HL-60 (cell line): Measurements from ENCODE around the gene FBXL15.

Source experiments
- DNase-seq, 2 experiments: peaks; one replicate each; pipeline ENCODE4 v3.0.0-alpha.2; 2010 to 2020; ENCODE audit warnings: low read depth in 1 of 2, low spot score in 1 of 2
- H3K27ac ChIP-seq: fragments of 250-450 bp; sonication (Bioruptor Pico); replicated peaks from 2 replicates; pipeline ENCODE4 v1.5.1; 2020; ENCODE audit warnings: mild to moderate bottlenecking, moderate library complexity
- H3K27me3 ChIP-seq: fragments of 250-450 bp; sonication (Bioruptor Pico); 2 replicates; pipeline ENCODE4 v1.5.1; 2021; ENCODE audit warnings: mild to moderate bottlenecking, moderate library complexity; ENCODE audit not compliant: insufficient read depth, poor library complexity, severe bottlenecking
- H3K4me3 ChIP-seq: replicated peaks from 2 replicates; pipeline ENCODE4 v1.5.1; 2011; ENCODE audit warnings: mild to moderate bottlenecking, control low read depth, low read length; ENCODE audit not compliant: insufficient read depth
- CTCF ChIP-seq: IDR thresholded peaks from one replicate; pipeline ENCODE4 v1.5.1; 2011; ENCODE audit warnings: low read length, control low read depth, inconsistent platforms; ENCODE audit not compliant: insufficient read depth
- GABPA ChIP-seq: IDR thresholded peaks from 2 replicates; pipeline ENCODE4 v1.6.1; 2012; ENCODE audit warnings: low read depth
- POLR2AphosphoS5 ChIP-seq: IDR thresholded peaks from 2 replicates; pipeline ENCODE4 v1.6.1; 2012; ENCODE audit warnings: low read depth
- REST ChIP-seq: IDR thresholded peaks from 2 replicates; pipeline ENCODE4 v1.6.1; 2012; ENCODE audit warnings: low read depth; ENCODE audit not compliant: insufficient replicate concordance
- SPI1 ChIP-seq: IDR thresholded peaks from 2 replicates; pipeline ENCODE4 v1.6.1; 2012; ENCODE audit warnings: low read depth, mild to moderate bottlenecking, borderline replicate concordance

Gene FBXL15

GRCh38 chr10:102421507-102421756, 796 bp downstream of the FBXL15 start:
- Histone ChIP-seq H3K4me3 (peak overlapping the region; percentile 99), H3K27ac (peak overlapping the region; percentile 82), H3K27me3 (peaks cover 8% of the 10 kb centered on the region)
- TF ChIP-seq REST (no peak), SPI1 (no peak), POLR2AphosphoS5 (no peak)
- peak in 1 of 2 experiments; percentile 18 for DNase-seq

- TF ChIP-seq POLR2AphosphoS5 (peak; percentile 38), SPI1 (no peak), GABPA (no peak; the same call in 1 of the 2 replicates)
- DNase-seq, result peak; percentile 35 to 36
- Histone ChIP-seq H3K4me3 (peak overlapping the region; percentile 99), H3K27me3 (peaks cover 8% of the 10 kb centered on the region), H3K27ac (peak overlapping the region; percentile 82)
These were observed 1.3 kb downstream of the FBXL15 start for GRCh38 chr10:102421757-102422512.

GRCh38 chr10:102422545-102423129, 2.0 kb downstream of the FBXL15 start:
- peak; percentile 56 for TF ChIP-seq REST
- peak; percentile 66 for TF ChIP-seq POLR2AphosphoS5
- no peak for TF ChIP-seq SPI1
- TF ChIP-seq CTCF, result peak; percentile 84
- no peak for TF ChIP-seq GABPA
- Histone ChIP-seq H3K4me3 (peak overlapping the region; percentile 99), H3K27ac (peak overlapping the region; percentile 82), H3K27me3 (peaks cover 8% of the 10 kb centered on the region)
- DNase-seq, result peak; percentile 73 to 82

GRCh38 chr10:102423372-102423968, 2.8 kb downstream of the FBXL15 start:
- DNase-seq, result no peak
- no peak for TF ChIP-seq POLR2AphosphoS5
- no peak for TF ChIP-seq SPI1
- TF ChIP-seq REST, result no peak
- TF ChIP-seq GABPA, result no peak
- no peak for TF ChIP-seq CTCF
- H3K27me3 ChIP-seq, result peaks cover 4% of the 10 kb centered on the region
- H3K27ac ChIP-seq, result no peak overlapping the region
- H3K4me3 ChIP-seq, result no peak overlapping the region
